DOHH2 (cell line): Measurements from ENCODE around the gene FMO1.

Experiments used
- H3F3A ChIP-seq: fragments of 200-600 bp; sonication (generic), shearing (Covaris generic); 2 replicates; pipeline ENCODE4 v1.6.0; 2016; ENCODE audit warnings: antibody characterized with exemption, mild to moderate bottlenecking; ENCODE audit not compliant: control insufficient read depth, insufficient read depth
- H3K27ac ChIP-seq: fragments of 200-600 bp; sonication (generic); 2 replicates; pipeline ENCODE4 v1.5.1; 2014; ENCODE audit warnings: low read depth, mild to moderate bottlenecking, low read length, moderate library complexity
- H3K27me3 ChIP-seq: fragments of 200-600 bp; sonication (generic); 2 replicates; pipeline ENCODE4 v1.6.1; 2014; ENCODE audit warnings: mild to moderate bottlenecking, low read length, mixed read lengths; ENCODE audit not compliant: control insufficient read depth
- H3K36me3 ChIP-seq: fragments of 200-600 bp; sonication (generic); 2 replicates; pipeline ENCODE4 v1.6.1; 2014; ENCODE audit warnings: mild to moderate bottlenecking, low read length, moderate library complexity, mixed read lengths; ENCODE audit not compliant: control insufficient read depth
- H3K4me1 ChIP-seq: fragments of 200-600 bp; sonication (generic); 2 replicates; pipeline ENCODE4 v1.6.1; 2014; ENCODE audit warnings: mild to moderate bottlenecking, low read length, mixed read lengths; ENCODE audit not compliant: control insufficient read depth
- H3K4me2 ChIP-seq: fragments of 200-600 bp; sonication (generic); 2 replicates; pipeline ENCODE4 v1.6.0; 2014; ENCODE audit warnings: mild to moderate bottlenecking, low read length, moderate library complexity
- H3K4me3 ChIP-seq: fragments of 200-600 bp; sonication (generic); 2 replicates; pipeline ENCODE4 v1.5.1; 2014; ENCODE audit warnings: mild to moderate bottlenecking, low read length, mixed read lengths
- H3K79me2 ChIP-seq: fragments of 200-600 bp; sonication (generic); 2 replicates; pipeline ENCODE4 v1.6.1; 2014; ENCODE audit warnings: mild to moderate bottlenecking, low read length, mixed read lengths; ENCODE audit not compliant: control insufficient read depth
- H3K9me2 ChIP-seq: fragments of 200-600 bp; sonication (generic); replicated peaks from 2 replicates; pipeline ENCODE4 v1.6.1; 2014; ENCODE audit warnings: mild to moderate bottlenecking, low read length, mixed read lengths; ENCODE audit not compliant: control insufficient read depth
- H3K9me3 ChIP-seq: fragments of 200-600 bp; sonication (generic); 2 replicates; pipeline ENCODE4 v1.6.1; 2014; ENCODE audit warnings: antibody characterized with exemption, low read length, mixed read lengths; ENCODE audit not compliant: control insufficient read depth, insufficient read depth
- H4K20me1 ChIP-seq: fragments of 200-600 bp; sonication (generic); 2 replicates; pipeline ENCODE4 v1.6.0; 2014; ENCODE audit warnings: low read depth, mild to moderate bottlenecking, antibody characterized with exemption, low read length, moderate library complexity; ENCODE audit not compliant: control insufficient read depth, insufficient read depth
- CTCF ChIP-seq: fragments of 200-600 bp; sonication (generic); IDR thresholded peaks from one replicate; pipeline ENCODE4 v1.5.1; 2014; ENCODE audit warnings: antibody characterized with exemption, mild to moderate bottlenecking, low read depth, low read length; ENCODE audit not compliant: poor library complexity, severe bottlenecking
- EZH2phosphoT487 ChIP-seq: fragments of 200-600 bp; sonication (generic); IDR thresholded peaks from 2 replicates; pipeline ENCODE4 v1.6.1; 2017; ENCODE audit warnings: borderline replicate concordance, mild to moderate bottlenecking, antibody characterized with exemption, low read length, moderate library complexity, mixed read lengths

FMO1 gene

DNA sequence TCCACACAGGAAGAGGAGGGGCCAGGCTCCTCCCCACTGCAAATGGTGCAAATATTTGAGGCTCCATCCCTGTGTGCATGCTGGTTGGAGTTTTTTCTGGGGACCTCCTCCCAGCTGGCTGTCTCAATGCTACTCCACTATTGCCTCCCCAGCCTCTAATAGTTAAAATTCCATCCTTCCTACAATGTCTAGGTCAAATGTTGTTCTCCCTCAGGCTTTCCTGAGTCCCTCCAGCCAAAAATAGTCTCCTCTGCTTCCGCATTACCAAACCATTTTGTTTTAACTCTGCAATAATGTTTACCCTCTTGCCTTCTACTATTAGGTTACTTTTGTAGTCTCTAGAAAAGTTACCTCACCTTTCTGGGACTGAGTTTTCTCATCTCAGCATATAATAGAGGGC is 29.6 kb upstream of the FMO1 start:
- Histone ChIP-seq H3K4me2 (no peak overlapping the region), H3K4me1 (no peaks in the 10 kb centered on the region), H3F3A (no peaks in the 10 kb centered on the region), H3K4me3 (no peak overlapping the region), H4K20me1 (no peaks in the 10 kb centered on the region), H3K27me3 (no peaks in the 10 kb centered on the region), H3K36me3 (no peaks in the 10 kb centered on the region), H3K79me2 (no peaks in the 10 kb centered on the region), H3K9me2 (no peaks in the 10 kb centered on the region), H3K9me3 (no peaks in the 10 kb centered on the region), H3K27ac (no peak overlapping the region)
- TF ChIP-seq EZH2phosphoT487 = no peak
- TF ChIP-seq CTCF = no peak

- Histone ChIP-seq H3K9me2 (no peaks in the 10 kb centered on the region), H3K4me1 (peaks cover 3% of the 10 kb centered on the region), H3K4me3 (no peak overlapping the region), H3K9me3 (no peaks in the 10 kb centered on the region), H3K4me2 (no peak overlapping the region), H3K36me3 (no peaks in the 10 kb centered on the region), H3K27me3 (no peaks in the 10 kb centered on the region), H3K27ac (no peak overlapping the region), H3F3A (no peaks in the 10 kb centered on the region), H3K79me2 (no peaks in the 10 kb centered on the region), H4K20me1 (no peaks in the 10 kb centered on the region)
- TF ChIP-seq CTCF (no peak), EZH2phosphoT487 (no peak)
These were observed 28.8 kb upstream of the FMO1 start for GRCh38 chr1:171219346-171220080.

- no peaks in the 10 kb centered on the region for H3K9me2 ChIP-seq
- H3K9me3 ChIP-seq = no peaks in the 10 kb centered on the region
- no peak overlapping the region for H3K27ac ChIP-seq
- TF ChIP-seq CTCF = no peak
- TF ChIP-seq EZH2phosphoT487 = no peak
- no peaks in the 10 kb centered on the region for H3K36me3 ChIP-seq
- no peak overlapping the region for H3K4me3 ChIP-seq
- no peaks in the 10 kb centered on the region for H3F3A ChIP-seq
- H3K79me2 ChIP-seq = no peaks in the 10 kb centered on the region
- H3K4me1 ChIP-seq = peaks cover 7% of the 10 kb centered on the region
- H4K20me1 ChIP-seq = no peaks in the 10 kb centered on the region
- no peak overlapping the region for H3K4me2 ChIP-seq
- no peaks in the 10 kb centered on the region for H3K27me3 ChIP-seq
These were observed 28.2 kb upstream of the FMO1 start for GRCh38 chr1:171220081-171220420.
